IMR-90 (cell line): ENCODE measurements around the gene SLX4IP. TPM values are rescaled to one million over a fixed set of nuclear protein-coding genes. Genes with fewer than 3 reads are reported as not detected.

ENCODE experiments used
- ATAC-seq: fragments of 200-7000 bp; cut with Tn5 transposase; 2 replicates; pipeline ENCODE4 v1.9.1; 2020; ENCODE audit warnings: low read depth, mild to moderate bottlenecking, moderate library complexity
- BruUV-seq: library from RNA; stranded (reverse); fragments of 400-500 nt; replicated peaks from 2 replicates; lab custom pipeline; 2021; lab: Mats Ljungman, UMichigan
- CTCF ChIA-PET: fragments of 300-600 bp; formaldehyde crosslinking; extraction: SDS; loops from one replicate; lab custom pipeline; 2021; ENCODE audit warnings: antibody characterized with exemption; lab: Yijun Ruan, JAX
- POLR2A ChIA-PET: fragments of 300-600 bp; sonication (Branson Sonifier 250); formaldehyde crosslinking; loops from one replicate; lab custom pipeline; 2022; ENCODE audit warnings: antibody characterized with exemption; ENCODE audit not compliant: unreplicated experiment; lab: Charles Lee
- DNase-seq: peaks from one replicate; pipeline ENCODE4 v3.0.0; 2013
- H2AFZ ChIP-seq: replicated peaks from 2 replicates; pipeline ENCODE3; 2013; ENCODE audit warnings: low read length, mild to moderate bottlenecking; ENCODE audit not compliant: poor library complexity
- H2AK5ac ChIP-seq: 2 replicates; pipeline ENCODE4 v1.6.1; 2013; ENCODE audit warnings: low read depth, low read length, inconsistent platforms
- H2AK9ac ChIP-seq: replicated peaks from 2 replicates; pipeline ENCODE3; 2013; ENCODE audit warnings: mild to moderate bottlenecking, low read depth, low read length, moderate library complexity; ENCODE audit not compliant: poor library complexity
- H2BK120ac ChIP-seq: 2 replicates; pipeline ENCODE4 v1.6.1; 2013; ENCODE audit warnings: low read depth, low read length, inconsistent platforms
- H2BK15ac ChIP-seq: 3 replicates; pipeline ENCODE4 v1.6.1; 2013; ENCODE audit warnings: low read depth, low read length, inconsistent platforms
- H2BK20ac ChIP-seq: 2 replicates; pipeline ENCODE4 v1.6.1; 2013; ENCODE audit warnings: low read depth, mild to moderate bottlenecking, inconsistent platforms, low read length, moderate library complexity
- H2BK5ac ChIP-seq: 2 replicates; pipeline ENCODE4 v1.6.1; 2013; ENCODE audit warnings: mild to moderate bottlenecking, low read depth, low read length, inconsistent platforms; ENCODE audit not compliant: poor library complexity, severe bottlenecking
- H3K14ac ChIP-seq: replicated peaks from 2 replicates; pipeline ENCODE4 v1.6.1; 2013; ENCODE audit warnings: low read depth, low read length, inconsistent platforms
- H3K18ac ChIP-seq: 2 replicates; pipeline ENCODE4 v1.6.1; 2013; ENCODE audit warnings: low read depth, low read length, control low read depth
- H3K23ac ChIP-seq: 2 replicates; pipeline ENCODE4 v1.6.1; 2013; ENCODE audit warnings: low read depth, low read length, inconsistent platforms
- H3K27ac ChIP-seq: 2 replicates; pipeline ENCODE4 v1.5.1; 2013; ENCODE audit warnings: mild to moderate bottlenecking, control low read depth, low read length; ENCODE audit not compliant: insufficient read depth
- H3K27me3 ChIP-seq: 2 replicates; pipeline ENCODE4 v1.6.1; 2013; ENCODE audit warnings: low read length; ENCODE audit not compliant: control insufficient read depth, insufficient read depth
- H3K36me3 ChIP-seq: 2 replicates; pipeline ENCODE4 v1.6.1; 2013; ENCODE audit warnings: low read length, mixed read lengths; ENCODE audit not compliant: control insufficient read depth, insufficient read depth
- H3K4ac ChIP-seq: 2 replicates; pipeline ENCODE4 v1.6.1; 2013; ENCODE audit warnings: low read depth, low read length, inconsistent platforms
- H3K4me1 ChIP-seq: 2 replicates; pipeline ENCODE4 v1.6.1; 2013; ENCODE audit warnings: low read length, mixed read lengths; ENCODE audit not compliant: control insufficient read depth, insufficient read depth
- H3K4me2 ChIP-seq: 2 replicates; pipeline ENCODE4 v1.6.1; 2013; ENCODE audit warnings: low read depth, mild to moderate bottlenecking, control low read depth, low read length, moderate library complexity
- H3K4me3 ChIP-seq: 2 replicates; pipeline ENCODE4 v1.5.1; 2013; ENCODE audit warnings: low read depth, mild to moderate bottlenecking, control low read depth, low read length, moderate library complexity; ENCODE audit not compliant: insufficient read depth
- H3K56ac ChIP-seq: 2 replicates; pipeline ENCODE4 v1.6.1; 2013; ENCODE audit warnings: low read length, inconsistent platforms; ENCODE audit not compliant: insufficient read depth; ENCODE audit errors: extremely low read depth
- H3K79me1 ChIP-seq, 2 experiments: 2 replicates each; pipeline ENCODE4 v1.6.1; 2013; ENCODE audit warnings: low read length in 2 of 2, inconsistent platforms in 1 of 2, low read depth in 1 of 2
- H3K9ac ChIP-seq: 2 replicates; pipeline ENCODE4 v1.6.1; 2013; ENCODE audit warnings: low read depth, low read length, control low read depth
- H3K9me1 ChIP-seq: 2 replicates; pipeline ENCODE4 v1.6.1; 2013; ENCODE audit warnings: low read length, inconsistent platforms; ENCODE audit not compliant: insufficient read depth
- H3K9me3 ChIP-seq: 2 replicates; pipeline ENCODE4 v1.6.1; 2013; ENCODE audit warnings: low read length; ENCODE audit not compliant: control insufficient read depth, insufficient read depth
- H4K20me1 ChIP-seq: 2 replicates; pipeline ENCODE4 v1.6.1; 2013; ENCODE audit warnings: low read length, inconsistent platforms; ENCODE audit not compliant: insufficient read depth
- H4K5ac ChIP-seq: 2 replicates; pipeline ENCODE4 v1.6.1; 2013; ENCODE audit warnings: mild to moderate bottlenecking, low read depth, low read length, control low read depth
- H4K8ac ChIP-seq, 2 experiments: 2 replicates each; pipeline ENCODE4 v1.6.1; 2013; ENCODE audit warnings: low read depth in 2 of 2, low read length in 2 of 2, control low read depth in 1 of 2, inconsistent platforms in 1 of 2
- H4K91ac ChIP-seq: 2 replicates; pipeline ENCODE4 v1.6.1; 2013; ENCODE audit warnings: low read depth, low read length, inconsistent platforms; ENCODE audit not compliant: insufficient read depth
- BHLHE40 ChIP-seq: fragments of 150-350 bp; IDR thresholded peaks from 2 replicates; pipeline ENCODE4 v1.6.1; 2016; ENCODE audit warnings: mild to moderate bottlenecking, low read depth, low read length
- CEBPB ChIP-seq: IDR thresholded peaks from 2 replicates; pipeline ENCODE4 v1.6.1; 2012; ENCODE audit warnings: low read depth, low read length, improper control_type of control experiment
- ELK1 ChIP-seq: fragments of 150-350 bp; IDR thresholded peaks from 2 replicates; pipeline ENCODE4 v1.6.1; 2016; ENCODE audit warnings: low read depth, mild to moderate bottlenecking, low read length, moderate library complexity, borderline replicate concordance
- FOS ChIP-seq: fragments of 150-350 bp; IDR thresholded peaks from 2 replicates; pipeline ENCODE4 v1.6.1; 2016; ENCODE audit warnings: low read depth, low read length
- MAFK ChIP-seq: IDR thresholded peaks from 2 replicates; pipeline ENCODE4 v1.6.1; 2012; ENCODE audit warnings: low read depth, low read length, improper control_type of control experiment
- MAZ ChIP-seq: IDR thresholded peaks from 2 replicates; pipeline ENCODE4 v1.6.1; 2012; ENCODE audit warnings: low read depth, mild to moderate bottlenecking, low read length, improper control_type of control experiment, moderate library complexity, borderline replicate concordance
- MXI1 ChIP-seq: IDR thresholded peaks from 2 replicates; pipeline ENCODE4 v1.6.1; 2012; ENCODE audit warnings: low read depth, mild to moderate bottlenecking, low read length, moderate library complexity, borderline replicate concordance
- NFE2L2 ChIP-seq: fragments of 150-350 bp; IDR thresholded peaks from 2 replicates; pipeline ENCODE4 v1.6.1; 2016; ENCODE audit warnings: low read depth, mild to moderate bottlenecking, low read length
- POLR2A ChIP-seq: IDR thresholded peaks from 2 replicates; pipeline ENCODE4 v1.6.1; 2012; ENCODE audit warnings: mild to moderate bottlenecking, low read depth, low read length
- RAD21 ChIP-seq: IDR thresholded peaks from 2 replicates; pipeline ENCODE4 v1.6.1; 2012; ENCODE audit warnings: low read length, improper control_type of control experiment
- RCOR1 ChIP-seq: IDR thresholded peaks from 2 replicates; pipeline ENCODE4 v1.6.1; 2012; ENCODE audit warnings: mild to moderate bottlenecking, low read length, improper control_type of control experiment; ENCODE audit not compliant: insufficient replicate concordance
- RFX5 ChIP-seq: IDR thresholded peaks from 2 replicates; pipeline ENCODE4 v1.8.0; 2012; ENCODE audit warnings: low read depth, mild to moderate bottlenecking, low read length, moderate library complexity
- SMC3 ChIP-seq: fragments of 150-350 bp; IDR thresholded peaks from 2 replicates; pipeline ENCODE4 v1.6.1; 2016; ENCODE audit warnings: low read depth, mild to moderate bottlenecking, antibody characterized with exemption, low read length, moderate library complexity
- USF2 ChIP-seq: fragments of 150-350 bp; IDR thresholded peaks from 2 replicates; pipeline ENCODE4 v1.6.1; 2017; ENCODE audit warnings: mild to moderate bottlenecking, antibody characterized with exemption, low read length, low read depth
- WGBS, 2 experiments: methylation state at CpG; one replicate each; pipeline versions ENCODE4 v1.1.5 to v1.1.7; 2013; ENCODE audit warnings: missing lambda C conversion rate in 2 of 2; ENCODE audit not compliant: insufficient read length in 1 of 2; ENCODE audit errors: extremely low coverage in 2 of 2; 5-methylcytosine and 5-hydroxymethylcytosine counted together
- dilution Hi-C: fragments of 300-500 bp; cut with HindIII; formaldehyde crosslinking; loops from one replicate; pipeline ENCODE4 v1.14.3; 2018; ENCODE audit warnings: low sequenced_read_pairs; ENCODE audit not compliant: unreplicated experiment
- in situ Hi-C: fragments of 300-500 bp; cut with MboI; formaldehyde crosslinking; loops from 3 replicates; pipeline ENCODE4 v1.14.3; 2019; ENCODE audit warnings: low sequenced_read_pairs, inconsistent platforms, mixed read lengths
- intact Hi-C: fragments of 100-400 bp; cut with micrococcal nuclease; formaldehyde crosslinking; loops from 2 replicates; pipeline ENCODE4 v1.10.0; 2022
- polyA plus RNA-seq, 3 experiments: library from polyadenylated mRNA; depleted of rRNA; stranded (reverse); fragments of >200 nt; gene quantifications; 2 replicates each; pipeline ENCODE4 v1.2.3, GENCODE V29; 2012; ENCODE audit warnings: low replicate concordance in 1 of 3
- total RNA-seq: library from RNA; depleted of rRNA; stranded (reverse); fragments of >200 nt; gene quantifications from 2 replicates; pipeline ENCODE4 v1.2.3, GENCODE V29; 2012
- TF ChIP-seq, protein P1 (sequence below): conservative IDR thresholded peaks from 2 replicates; pipeline ENCODE4 v1.5.1; 2012; ENCODE audit warnings: mild to moderate bottlenecking, low read depth, low read length, improper control_type of control experiment

SLX4IP gene
- total and polyA plus RNA-seq, 2 of the 4 experiments (the other 2 are of a cell fraction), result 1.3 to 5.9 TPM

DNA sequence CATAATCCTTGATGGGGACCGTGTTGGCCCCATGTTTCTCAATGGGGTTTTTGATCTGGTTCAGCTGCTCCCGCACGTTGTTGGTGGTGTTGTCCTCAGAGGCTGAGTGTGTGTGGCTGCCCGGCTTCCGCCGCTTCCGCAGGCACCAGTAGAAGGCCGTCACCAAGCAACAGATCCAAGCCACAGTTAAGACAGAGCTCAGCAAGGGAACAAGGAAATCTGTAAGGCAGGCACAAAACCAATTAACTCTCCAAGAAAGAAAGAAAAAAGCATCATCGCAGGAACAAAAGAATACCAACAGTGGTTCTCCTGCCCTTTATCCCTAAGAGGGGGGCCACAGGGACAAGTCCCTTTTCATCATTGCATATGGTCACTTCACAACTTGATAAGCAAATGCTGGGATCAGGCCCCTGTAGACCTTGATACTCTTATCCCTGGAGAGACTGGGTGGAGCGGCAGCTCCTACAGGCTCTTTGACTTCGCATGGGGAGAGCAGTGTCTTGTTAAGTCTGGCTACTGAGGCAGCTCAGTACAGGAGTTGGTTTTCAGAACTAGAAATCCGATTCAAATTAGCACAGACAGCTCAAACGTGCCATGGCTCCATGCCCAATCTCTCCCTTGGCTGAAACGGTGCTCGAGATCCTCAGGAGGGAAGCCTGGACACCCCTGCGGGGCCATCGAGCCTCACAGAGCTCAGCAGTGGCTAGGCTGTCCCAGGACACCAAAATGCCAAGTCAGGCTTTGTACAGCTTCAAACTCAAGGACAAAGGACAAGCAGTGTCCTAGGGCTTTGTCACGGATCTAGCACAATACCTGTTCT, 204.8 kb downstream of the SLX4IP start:
- in situ Hi-C loops, result no loop called here
- POLR2A ChIA-PET, result interaction anchor here (0.6 kb wide), 1 partner anchor 1154 kb away, joined by 3 read pairs; no protein-coding TSS in a partner anchor
- Histone ChIP-seq H3K4me3 (no peak overlapping the region), H4K20me1 (no peaks in the 10 kb centered on the region), H3K9me1 (peaks cover 24% of the 10 kb centered on the region), H2BK5ac (no peak overlapping the region), H3K79me1 (peaks cover 0 to 31% of the 10 kb centered on the region in 2 experiments; a peak in 2 of 4 replicates), H2BK20ac (no peak overlapping the region), H4K8ac (no peak overlapping the region), H2AFZ (no peak overlapping the region), H3K4me1 (peaks cover 23% of the 10 kb centered on the region), H3K56ac (no peak overlapping the region), H2BK120ac (no peak overlapping the region), H3K27ac (no peak overlapping the region), H3K23ac (no peak overlapping the region), H3K4me2 (no peak overlapping the region), H3K9ac (no peak overlapping the region), H3K4ac (no peak overlapping the region), H4K5ac (no peak overlapping the region), H2BK15ac (no peak overlapping the region), H3K18ac (no peak overlapping the region), H2AK5ac (peak overlapping the region; percentile 30; the same call in 1 of the 2 replicates), H4K91ac (no peak overlapping the region), H3K9me3 (no peaks in the 10 kb centered on the region), H2AK9ac (no peak overlapping the region), H3K14ac (no peak overlapping the region), H3K27me3 (no peaks in the 10 kb centered on the region), H3K36me3 (peaks cover 62% of the 10 kb centered on the region)
- CTCF ChIA-PET, result no interaction called here
- BruUV-seq, result no TSS peak
- ATAC-seq (no peak), DNase-seq (no peak)
- WGBS, 2 experiments, result 79% methylated on average over 9 of the region's 18 CpGs; no CpG with 5 or more reads in 1 of the 2 experiments
- dilution Hi-C loops, result no loop called here
- intact Hi-C loops, result loop anchor here (5.0 kb wide), 1 partner anchor 43 kb away; no protein-coding TSS in a partner anchor
- TF ChIP-seq RCOR1 (no peak), FOS (no peak), USF2 (no peak), BHLHE40 (no peak), NFE2L2 (no peak), SMC3 (no peak), MXI1 (no peak), POLR2A (no peak), MAFK (no peak), ELK1 (no peak), CEBPB (no peak), RAD21 (no peak), RFX5 (no peak), MAZ (no peak)
- TF ChIP-seq, protein P1, sequence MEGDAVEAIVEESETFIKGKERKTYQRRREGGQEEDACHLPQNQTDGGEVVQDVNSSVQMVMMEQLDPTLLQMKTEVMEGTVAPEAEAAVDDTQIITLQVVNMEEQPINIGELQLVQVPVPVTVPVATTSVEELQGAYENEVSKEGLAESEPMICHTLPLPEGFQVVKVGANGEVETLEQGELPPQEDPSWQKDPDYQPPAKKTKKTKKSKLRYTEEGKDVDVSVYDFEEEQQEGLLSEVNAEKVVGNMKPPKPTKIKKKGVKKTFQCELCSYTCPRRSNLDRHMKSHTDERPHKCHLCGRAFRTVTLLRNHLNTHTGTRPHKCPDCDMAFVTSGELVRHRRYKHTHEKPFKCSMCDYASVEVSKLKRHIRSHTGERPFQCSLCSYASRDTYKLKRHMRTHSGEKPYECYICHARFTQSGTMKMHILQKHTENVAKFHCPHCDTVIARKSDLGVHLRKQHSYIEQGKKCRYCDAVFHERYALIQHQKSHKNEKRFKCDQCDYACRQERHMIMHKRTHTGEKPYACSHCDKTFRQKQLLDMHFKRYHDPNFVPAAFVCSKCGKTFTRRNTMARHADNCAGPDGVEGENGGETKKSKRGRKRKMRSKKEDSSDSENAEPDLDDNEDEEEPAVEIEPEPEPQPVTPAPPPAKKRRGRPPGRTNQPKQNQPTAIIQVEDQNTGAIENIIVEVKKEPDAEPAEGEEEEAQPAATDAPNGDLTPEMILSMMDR, result no peak
